HepG2 (cell line): ENCODE results near the gene EPX. TPM values are rescaled to one million over a fixed set of nuclear protein-coding genes. Genes with fewer than 3 reads are reported as not detected.

Experiments used
- ATAC-seq: fragments of 200-7000 bp; cut with Tn5 transposase; 3 replicates; pipeline ENCODE4 v1.9.1; 2020; ENCODE audit warnings: mild to moderate bottlenecking, moderate library complexity
- BruUV-seq: library from RNA; stranded (reverse); fragments of 400-500 nt; replicated peaks from 2 replicates; lab custom pipeline; 2021; lab: Mats Ljungman, UMichigan
- CTCF ChIA-PET: fragments of 300-600 bp; formaldehyde crosslinking; extraction: SDS; loops from one replicate; lab custom pipeline; 2021; ENCODE audit warnings: low total read pairs, inconsistent platforms, low intra/inter-chr PET ratio; lab: Yijun Ruan, JAX
- POLR2A ChIA-PET: fragments of 350-600 bp; sonication (Branson Sonifier 250); formaldehyde crosslinking; loops from one replicate; lab custom pipeline; 2020; ENCODE audit warnings: antibody characterized with exemption, inconsistent platforms; lab: Yijun Ruan, JAX
- DNase-seq: peaks from one replicate; pipeline ENCODE4 v3.0.0-alpha.2; 2015; ENCODE audit warnings: low spot score
- FAIRE-seq: peaks from 3 replicates; lab custom pipeline; 2011; peaks lifted over from hg19 to GRCh38; lab: Jason Lieb, UNC
- H2AFZ ChIP-seq: one replicate; pipeline ENCODE4 v1.6.1; 2011; ENCODE audit warnings: low read length, inconsistent platforms
- H3K27ac ChIP-seq: fragments of 300-600 bp; 3 replicates; pipeline ENCODE4 v1.8.0; 2011; ENCODE audit warnings: mixed run types, mild to moderate bottlenecking, mixed read lengths, low read length, inconsistent platforms; ENCODE audit not compliant: insufficient read depth; ENCODE audit errors: extremely low read length
- H3K27me3 ChIP-seq, 2 experiments: fragments of 200-600 bp in 1 of 2; 2 replicates in 1 of 2; 3 replicates in 1 of 2; pipeline versions ENCODE4 v1.6.0 to v1.8.0; 2011; ENCODE audit warnings: low read length in 2 of 2, mild to moderate bottlenecking in 2 of 2, moderate library complexity in 2 of 2, inconsistent platforms in 1 of 2; ENCODE audit not compliant: insufficient read depth in 2 of 2, control insufficient read depth in 1 of 2
- H3K36me3 ChIP-seq, 2 experiments: fragments of 200-600 bp in 1 of 2; replicated peaks in 1 of 2; 2 replicates in 1 of 2; 3 replicates in 1 of 2; pipeline versions ENCODE4 v1.5.1 to v1.8.0; 2011; ENCODE audit warnings: low read length in 2 of 2, inconsistent platforms in 1 of 2; ENCODE audit not compliant: insufficient read depth in 2 of 2, control insufficient read depth in 1 of 2
- H3K4me1 ChIP-seq: 2 replicates; pipeline ENCODE4 v1.5.1; 2012; ENCODE audit warnings: low read length, inconsistent platforms; ENCODE audit not compliant: insufficient read depth
- H3K4me2 ChIP-seq: 2 replicates; pipeline ENCODE4 v1.6.0; 2011; ENCODE audit warnings: low read depth, low read length, inconsistent platforms
- H3K4me3 ChIP-seq, 3 experiments: fragments of 200-600 bp in 1 of 3; sonication (generic), shearing (Covaris generic) in 1 of 3; replicated peaks in 1 of 3; 2 replicates each; pipeline ENCODE4 v1.5.1; 2011 to 2016; ENCODE audit warnings: low read length in 3 of 3, inconsistent platforms in 2 of 3, low read depth in 2 of 3, mild to moderate bottlenecking in 2 of 3, control low read depth in 1 of 3, mixed read lengths in 1 of 3; ENCODE audit not compliant: insufficient read depth in 1 of 3
- H3K79me2 ChIP-seq: one replicate; pipeline ENCODE4 v1.6.1; 2011; ENCODE audit warnings: low read length, inconsistent platforms; ENCODE audit not compliant: insufficient read depth
- H3K9ac ChIP-seq: 2 replicates; pipeline ENCODE4 v1.6.0; 2011; ENCODE audit warnings: mild to moderate bottlenecking, low read depth, low read length, inconsistent platforms; ENCODE audit not compliant: insufficient read depth
- H3K9me3 ChIP-seq: 2 replicates; pipeline ENCODE4 v1.5.1; 2012; ENCODE audit warnings: mild to moderate bottlenecking, low read length
- H4K20me1 ChIP-seq: 2 replicates; pipeline ENCODE4 v1.6.0; 2011; ENCODE audit warnings: inconsistent platforms, mild to moderate bottlenecking, low read length, moderate library complexity; ENCODE audit not compliant: insufficient read depth
- ATF7-NPFF ChIP-seq: sonication (generic); formaldehyde crosslinking; IDR thresholded peaks from 2 replicates; pipeline ENCODE4 v1.8.1; 2023; ENCODE audit warnings: mild to moderate bottlenecking, low read depth, missing genetic modification reagents, moderate library complexity
- CHD2 ChIP-seq: IDR thresholded peaks from 2 replicates; pipeline ENCODE4 v1.6.1; 2011; ENCODE audit warnings: low read depth, low read length, improper control_type of control experiment
- EZH2 ChIP-seq: conservative IDR thresholded peaks from 2 replicates; pipeline ENCODE4 v1.6.1; 2012; ENCODE audit warnings: mild to moderate bottlenecking, low read depth, low read length, moderate library complexity
- FOSL2 ChIP-seq: sonication (generic); formaldehyde crosslinking; IDR thresholded peaks from 2 replicates; pipeline ENCODE4 v1.4.0; 2020; ENCODE audit warnings: missing genetic modification reagents
- GZF1 ChIP-seq: sonication (generic); formaldehyde crosslinking; IDR thresholded peaks from 2 replicates; pipeline ENCODE4 v1.5.1; 2020; ENCODE audit warnings: mild to moderate bottlenecking, missing genetic modification reagents
- KDM3A ChIP-seq: IDR thresholded peaks from 2 replicates; pipeline ENCODE4 v1.6.1; 2018; ENCODE audit warnings: low read depth, missing compliant biosample characterization
- MAFK ChIP-seq, 2 experiments: IDR thresholded peaks in 1 of 2; conservative IDR thresholded peaks in 1 of 2; 2 replicates each; pipeline ENCODE4 v1.6.1; 2011; ENCODE audit warnings: improper control_type of control experiment in 2 of 2, low read length in 2 of 2
- SRF ChIP-seq: IDR thresholded peaks from 2 replicates; pipeline ENCODE4 v1.6.1; 2011; ENCODE audit warnings: mild to moderate bottlenecking, low read depth, low read length, moderate library complexity
- ZNF12 ChIP-seq: sonication (generic); formaldehyde crosslinking; IDR thresholded peaks from 2 replicates; pipeline ENCODE4 v1.5.0; 2020; ENCODE audit warnings: missing genetic modification reagents
- ZNF17 ChIP-seq: sonication (generic); formaldehyde crosslinking; IDR thresholded peaks from 2 replicates; pipeline ENCODE4 v1.5.0; 2020; ENCODE audit warnings: mild to moderate bottlenecking, missing genetic modification reagents
- ZNF615 ChIP-seq: sonication (generic); formaldehyde crosslinking; IDR thresholded peaks from 2 replicates; pipeline ENCODE4 v1.5.0; 2020; ENCODE audit warnings: mild to moderate bottlenecking, missing genetic modification reagents, borderline replicate concordance
- ZNF629 ChIP-seq: sonication (generic); formaldehyde crosslinking; conservative IDR thresholded peaks from 2 replicates; pipeline ENCODE4 v1.5.0; 2020; ENCODE audit warnings: missing genetic modification reagents
- WGBS: methylation state at CpG from one replicate; pipeline ENCODE4 v1.1.6; 2017; ENCODE audit warnings: low lambda C conversion rate; 5-methylcytosine and 5-hydroxymethylcytosine counted together
- in situ Hi-C: cut with HindIII; loops from 2 replicates; pipeline ENCODE4 v1.10.0; 2017; ENCODE audit warnings: low pct_unique_long_range_greater_than_20kb; ENCODE audit not compliant: extremely low pct_ligation_motif_present
- intact Hi-C: fragments of 100-400 bp; cut with micrococcal nuclease; formaldehyde crosslinking; loops from one replicate; pipeline ENCODE4 v1.10.0; 2022; ENCODE audit not compliant: unreplicated experiment
- polyA plus RNA-seq, 8 experiments: library from polyadenylated mRNA; depleted of rRNA in 3 of 8; stranded (reverse) in 7 of 8; unstranded in 1 of 8; fragments of >200 nt; fragmentation: Illumina TruSeq in 4 of 8; extraction: Trizol in 4 of 8; gene quantifications; 2 replicates each; pipeline versions ENCODE4 v1.2.1 to v1.2.3, GENCODE V29; 2011 to 2016; ENCODE audit warnings: low read depth in 4 of 8, missing spikeins in 1 of 8, mixed read lengths in 1 of 8; ENCODE audit not compliant: insufficient read depth in 1 of 8
- total RNA-seq, 5 experiments: library from RNA; depleted of rRNA; stranded (reverse); fragments of >200 nt; fragmentation: Illumina TruSeq; extraction: Trizol; gene quantifications; 2 replicates each; pipeline ENCODE4 v1.2.3, GENCODE V29; 2016; ENCODE audit warnings: low read depth in 1 of 5
- TF ChIP-seq, protein P1 (sequence below): sonication (generic); formaldehyde crosslinking; IDR thresholded peaks from 2 replicates; pipeline ENCODE4 v1.4.0; 2020; ENCODE audit warnings: low read depth, mild to moderate bottlenecking, missing genetic modification reagents
- TF ChIP-seq, protein P2 (sequence below): sonication (generic); formaldehyde crosslinking; IDR thresholded peaks from 2 replicates; pipeline ENCODE4 v1.5.0; 2020; ENCODE audit warnings: missing genetic modification reagents
- TF ChIP-seq, protein P3 (sequence below): sonication (generic); formaldehyde crosslinking; conservative IDR thresholded peaks from 2 replicates; pipeline ENCODE4 v1.8.0; 2022; ENCODE audit warnings: low read depth, missing genetic modification reagents
- TF ChIP-seq, protein P4 (sequence below): sonication (generic); formaldehyde crosslinking; IDR thresholded peaks from 2 replicates; pipeline ENCODE4 v1.4.0; 2020; ENCODE audit warnings: mild to moderate bottlenecking, missing genetic modification reagents
- TF ChIP-seq, protein P5 (sequence below): sonication (generic); formaldehyde crosslinking; IDR thresholded peaks from 2 replicates; pipeline ENCODE4 v1.5.1; 2020; ENCODE audit warnings: mild to moderate bottlenecking, missing genetic modification reagents

The EPX gene
- total and polyA plus RNA-seq, 2 of the 13 experiments (the other 11 are each of a cell fraction or from before 2014, with no cell fraction given) = not detected

DNA sequence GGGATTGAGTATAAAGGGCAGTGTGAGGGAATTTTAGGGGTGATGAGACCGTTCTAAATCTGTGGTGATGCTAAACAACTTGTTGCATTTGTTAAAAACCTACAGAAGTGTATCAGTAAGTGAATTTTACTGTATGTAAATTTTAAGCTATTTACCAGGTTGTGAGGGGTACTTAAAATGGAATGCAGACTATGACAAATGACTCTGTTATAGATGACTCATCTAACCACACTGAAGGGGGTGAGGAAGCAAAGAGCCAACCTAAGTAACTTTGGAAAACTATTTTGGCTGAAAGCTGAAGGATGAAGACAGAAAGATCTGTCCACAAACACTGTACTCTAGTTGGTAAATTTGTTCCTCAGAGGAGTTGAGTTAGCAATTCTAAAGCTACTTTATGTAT is 31.8 kb downstream of the EPX start:
- H3K79me2 ChIP-seq = no peaks in the 10 kb centered on the region
- TF ChIP-seq ZNF615 (CRISPR knock-in tag) = no peak
- TF ChIP-seq CHD2 = no peak
- TF ChIP-seq, protein P1, sequence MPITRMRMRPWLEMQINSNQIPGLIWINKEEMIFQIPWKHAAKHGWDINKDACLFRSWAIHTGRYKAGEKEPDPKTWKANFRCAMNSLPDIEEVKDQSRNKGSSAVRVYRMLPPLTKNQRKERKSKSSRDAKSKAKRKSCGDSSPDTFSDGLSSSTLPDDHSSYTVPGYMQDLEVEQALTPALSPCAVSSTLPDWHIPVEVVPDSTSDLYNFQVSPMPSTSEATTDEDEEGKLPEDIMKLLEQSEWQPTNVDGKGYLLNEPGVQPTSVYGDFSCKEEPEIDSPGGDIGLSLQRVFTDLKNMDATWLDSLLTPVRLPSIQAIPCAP (CRISPR knock-in tag) = no peak
- TF ChIP-seq, protein P2, sequence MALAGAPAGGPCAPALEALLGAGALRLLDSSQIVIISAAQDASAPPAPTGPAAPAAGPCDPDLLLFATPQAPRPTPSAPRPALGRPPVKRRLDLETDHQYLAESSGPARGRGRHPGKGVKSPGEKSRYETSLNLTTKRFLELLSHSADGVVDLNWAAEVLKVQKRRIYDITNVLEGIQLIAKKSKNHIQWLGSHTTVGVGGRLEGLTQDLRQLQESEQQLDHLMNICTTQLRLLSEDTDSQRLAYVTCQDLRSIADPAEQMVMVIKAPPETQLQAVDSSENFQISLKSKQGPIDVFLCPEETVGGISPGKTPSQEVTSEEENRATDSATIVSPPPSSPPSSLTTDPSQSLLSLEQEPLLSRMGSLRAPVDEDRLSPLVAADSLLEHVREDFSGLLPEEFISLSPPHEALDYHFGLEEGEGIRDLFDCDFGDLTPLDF (CRISPR knock-in tag) = no peak
- TF ChIP-seq ZNF629 (CRISPR knock-in tag) = no peak
- TF ChIP-seq EZH2 = no peak
- TF ChIP-seq, protein P3, sequence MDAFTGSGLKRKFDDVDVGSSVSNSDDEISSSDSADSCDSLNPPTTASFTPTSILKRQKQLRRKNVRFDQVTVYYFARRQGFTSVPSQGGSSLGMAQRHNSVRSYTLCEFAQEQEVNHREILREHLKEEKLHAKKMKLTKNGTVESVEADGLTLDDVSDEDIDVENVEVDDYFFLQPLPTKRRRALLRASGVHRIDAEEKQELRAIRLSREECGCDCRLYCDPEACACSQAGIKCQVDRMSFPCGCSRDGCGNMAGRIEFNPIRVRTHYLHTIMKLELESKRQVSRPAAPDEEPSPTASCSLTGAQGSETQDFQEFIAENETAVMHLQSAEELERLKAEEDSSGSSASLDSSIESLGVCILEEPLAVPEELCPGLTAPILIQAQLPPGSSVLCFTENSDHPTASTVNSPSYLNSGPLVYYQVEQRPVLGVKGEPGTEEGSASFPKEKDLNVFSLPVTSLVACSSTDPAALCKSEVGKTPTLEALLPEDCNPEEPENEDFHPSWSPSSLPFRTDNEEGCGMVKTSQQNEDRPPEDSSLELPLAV (CRISPR knock-in tag) = no peak
- no peak for TF ChIP-seq ZNF12
- no peak for TF ChIP-seq SRF
- TF ChIP-seq, protein P4, sequence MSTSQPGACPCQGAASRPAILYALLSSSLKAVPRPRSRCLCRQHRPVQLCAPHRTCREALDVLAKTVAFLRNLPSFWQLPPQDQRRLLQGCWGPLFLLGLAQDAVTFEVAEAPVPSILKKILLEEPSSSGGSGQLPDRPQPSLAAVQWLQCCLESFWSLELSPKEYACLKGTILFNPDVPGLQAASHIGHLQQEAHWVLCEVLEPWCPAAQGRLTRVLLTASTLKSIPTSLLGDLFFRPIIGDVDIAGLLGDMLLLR = no peak
- TF ChIP-seq, protein P5, sequence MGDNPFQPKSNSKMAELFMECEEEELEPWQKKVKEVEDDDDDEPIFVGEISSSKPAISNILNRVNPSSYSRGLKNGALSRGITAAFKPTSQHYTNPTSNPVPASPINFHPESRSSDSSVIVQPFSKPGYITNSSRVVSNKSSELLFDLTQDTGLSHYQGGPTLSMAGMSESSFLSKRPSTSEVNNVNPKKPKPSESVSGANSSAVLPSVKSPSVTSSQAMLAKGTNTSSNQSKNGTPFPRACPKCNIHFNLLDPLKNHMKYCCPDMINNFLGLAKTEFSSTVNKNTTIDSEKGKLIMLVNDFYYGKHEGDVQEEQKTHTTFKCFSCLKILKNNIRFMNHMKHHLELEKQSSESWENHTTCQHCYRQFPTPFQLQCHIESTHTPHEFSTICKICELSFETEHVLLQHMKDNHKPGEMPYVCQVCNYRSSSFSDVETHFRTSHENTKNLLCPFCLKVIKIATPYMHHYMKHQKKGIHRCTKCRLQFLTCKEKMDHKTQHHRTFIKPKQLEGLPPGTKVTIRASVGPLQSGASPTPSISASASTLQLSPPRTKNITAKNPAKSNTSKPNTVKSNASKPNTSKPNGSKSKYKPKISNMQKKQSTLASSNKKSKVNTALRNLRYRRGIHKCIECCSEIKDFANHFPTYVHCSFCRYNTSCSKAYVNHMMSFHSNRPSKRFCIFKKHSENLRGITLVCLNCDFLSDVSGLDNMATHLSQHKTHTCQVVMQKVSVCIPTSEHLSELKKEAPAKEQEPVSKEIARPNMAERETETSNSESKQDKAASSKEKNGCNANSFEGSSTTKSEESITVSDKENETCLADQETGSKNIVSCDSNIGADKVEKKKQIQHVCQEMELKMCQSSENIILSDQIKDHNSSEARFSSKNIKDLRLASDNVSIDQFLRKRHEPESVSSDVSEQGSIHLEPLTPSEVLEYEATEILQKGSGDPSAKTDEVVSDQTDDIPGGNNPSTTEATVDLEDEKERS = no peak
- no peak for TF ChIP-seq KDM3A (CRISPR knock-in tag)
- TF ChIP-seq ATF7-NPFF (CRISPR knock-in tag) = no peak
- no peak for TF ChIP-seq FOSL2 (CRISPR knock-in tag)
- no peak for TF ChIP-seq MAFK (conservative IDR thresholded peaks at IDR 0.05 in 1 of 2, IDR thresholded peaks at IDR 0.05 in 1 of 2; ENCODE audit: low read length in 2 of 2)
- no peak for TF ChIP-seq GZF1 (CRISPR knock-in tag)
- TF ChIP-seq ZNF17 (CRISPR knock-in tag) = no peak
- CTCF ChIA-PET = no interaction called here
- H2AFZ ChIP-seq = no peak overlapping the region
- no peak overlapping the region for H3K4me2 ChIP-seq
- DNase-seq (no peak), ATAC-seq (no peak), FAIRE-seq (no peak)
- no peaks in the 10 kb centered on the region for H4K20me1 ChIP-seq
- BruUV-seq = no TSS peak
- in situ Hi-C loops = no loop called here
- H3K4me1 ChIP-seq = peaks cover 9% of the 10 kb centered on the region
- 3% methylated on average over 1 of the region's 1 CpG for WGBS
- no peak overlapping the region for H3K4me3 ChIP-seq
- H3K9ac ChIP-seq = no peak overlapping the region
- intact Hi-C loops = no loop called here
- no peak overlapping the region for H3K27ac ChIP-seq
- no peaks in the 10 kb centered on the region for H3K9me3 ChIP-seq
- no peaks in the 10 kb centered on the region for H3K36me3 ChIP-seq
- peaks cover 0 to 8% of the 10 kb centered on the region in 2 experiments; a peak in 1 of 5 replicates for H3K27me3 ChIP-seq
- POLR2A ChIA-PET = no interaction called here
